HCT116 (cell line): ENCODE data around the gene DYRK2. TPM values are rescaled to one million over a fixed set of nuclear protein-coding genes. Genes with fewer than 3 reads are reported as not detected.

ENCODE experiments used
- ATAC-seq: fragments of 200-7000 bp; cut with Tn5 transposase; 2 replicates; pipeline ENCODE4 v1.9.1; 2020; ENCODE audit warnings: mild to moderate bottlenecking, moderate library complexity
- BruUV-seq: library from RNA; stranded (reverse); fragments of 400-500 nt; replicated peaks from 2 replicates; lab custom pipeline; 2021; lab: Mats Ljungman, UMichigan
- CTCF ChIA-PET: fragments of 300-600 bp; sonication (Branson Sonifier 250); formaldehyde crosslinking; loops from one replicate; lab custom pipeline; 2021; ENCODE audit warnings: antibody characterized with exemption; lab: Charles Lee
- POLR2A ChIA-PET: fragments of 300-600, 350-600 bp; sonication (Branson Sonifier 250); formaldehyde crosslinking; loops from one replicate; lab custom pipeline; 2021; ENCODE audit warnings: antibody characterized with exemption; lab: Charles Lee
- RAD21 ChIA-PET, 2 experiments: fragments of 300-600 bp; sonication (Branson Sonifier 250); formaldehyde crosslinking; loops; one replicate each; lab custom pipeline; 2023; ENCODE audit warnings: low total read pairs in 2 of 2; ENCODE audit not compliant: uncharacterized antibody in 2 of 2, unreplicated experiment in 2 of 2, low non-redundant PET in 1 of 2; lab: Charles Lee
- DNase-seq: peaks from one replicate; pipeline ENCODE4 v3.0.0-alpha.2; 2010; ENCODE audit warnings: low read depth, low spot score
- H2AFZ ChIP-seq: fragments of 200-600 bp; shearing (Covaris generic), sonication (generic); 2 replicates; pipeline ENCODE4 v1.6.1; 2017; ENCODE audit warnings: low read depth, mixed run types, mixed read lengths, antibody characterized with exemption, low read length; ENCODE audit not compliant: poor library complexity, severe bottlenecking
- H3K27ac ChIP-seq: 2 replicates; pipeline ENCODE4 v1.5.1; 2012; ENCODE audit warnings: low read depth, low read length
- H3K27me3 ChIP-seq: fragments of 200-600 bp; sonication (generic); 2 replicates; pipeline ENCODE4 v1.6.1; 2016; ENCODE audit warnings: mixed run types, low read length, mixed read lengths; ENCODE audit not compliant: insufficient read depth
- H3K36me3 ChIP-seq, 2 experiments: fragments of 200-500 bp in 1 of 2; fragments of 200-600 bp in 1 of 2; sonication (Bioruptor generic) in 1 of 2; sonication (generic) in 1 of 2; 2 replicates each; pipeline versions ENCODE4 v1.5.1 to v1.6.1; 2014 to 2016; ENCODE audit warnings: low read length in 2 of 2, inconsistent platforms in 1 of 2, mixed read lengths in 1 of 2, mixed run types in 1 of 2; ENCODE audit not compliant: insufficient read depth in 2 of 2, control insufficient read depth in 1 of 2
- H3K4me1 ChIP-seq, 2 experiments: fragments of 200-600 bp in 1 of 2; sonication (generic) in 1 of 2; 2 replicates each; pipeline versions ENCODE4 v1.5.1 to v1.6.1; 2012 to 2017; ENCODE audit warnings: low read length in 2 of 2, inconsistent platforms in 1 of 2, mild to moderate bottlenecking in 1 of 2, mixed read lengths in 1 of 2, mixed run types in 1 of 2, moderate library complexity in 1 of 2; ENCODE audit not compliant: insufficient read depth in 2 of 2, control insufficient read depth in 1 of 2
- H3K4me2 ChIP-seq: fragments of 200-600 bp; sonication (generic); 2 replicates; pipeline ENCODE4 v1.6.1; 2017; ENCODE audit warnings: mixed run types, low read length, mixed read lengths
- H3K4me3 ChIP-seq, 2 experiments: fragments of 200-600 bp in 1 of 2; sonication (generic) in 1 of 2; replicated peaks in 1 of 2; 2 replicates each; pipeline ENCODE4 v1.5.1; 2011 to 2016; ENCODE audit warnings: low read length in 2 of 2, control low read depth in 1 of 2, low read depth in 1 of 2, mild to moderate bottlenecking in 1 of 2, mixed read lengths in 1 of 2, mixed run types in 1 of 2
- H3K79me2 ChIP-seq: fragments of 200-600 bp; sonication (generic); 2 replicates; pipeline ENCODE4 v1.6.1; 2017; ENCODE audit warnings: mild to moderate bottlenecking, mixed run types, low read length, moderate library complexity, mixed read lengths; ENCODE audit not compliant: insufficient read depth
- H3K9ac ChIP-seq: fragments of 200-600 bp; sonication (generic); 2 replicates; pipeline ENCODE4 v1.6.1; 2016; ENCODE audit warnings: low read length, mixed read lengths
- H3K9me2 ChIP-seq: fragments of 200-600 bp; sonication (generic), shearing (Covaris generic); 2 replicates; pipeline ENCODE4 v1.6.1; 2017; ENCODE audit warnings: mixed run types, mild to moderate bottlenecking, moderate library complexity; ENCODE audit not compliant: insufficient read depth
- H3K9me3 ChIP-seq, 2 experiments: fragments of 200-500 bp in 1 of 2; fragments of 200-600 bp in 1 of 2; sonication (Bioruptor generic) in 1 of 2; sonication (generic) in 1 of 2; 2 replicates each; pipeline ENCODE4 v1.6.1; 2014 to 2017; ENCODE audit warnings: low read length in 2 of 2, mixed read lengths in 2 of 2, inconsistent platforms in 1 of 2, low read depth in 1 of 2, mild to moderate bottlenecking in 1 of 2, mixed run types in 1 of 2, moderate library complexity in 1 of 2; ENCODE audit not compliant: control insufficient read depth in 1 of 2, insufficient read depth in 1 of 2
- H4K20me1 ChIP-seq: fragments of 200-600 bp; sonication (generic), shearing (Covaris generic); 2 replicates; pipeline ENCODE4 v1.6.1; 2017; ENCODE audit warnings: mixed run types, mild to moderate bottlenecking, moderate library complexity; ENCODE audit not compliant: insufficient read depth
- CBX3 ChIP-seq: IDR thresholded peaks from 2 replicates; pipeline ENCODE4 v1.6.1; 2012; ENCODE audit warnings: low read depth
- CEBPB ChIP-seq: IDR thresholded peaks from 2 replicates; pipeline ENCODE4 v1.6.1; 2012; ENCODE audit warnings: low read depth
- EGR1 ChIP-seq: IDR thresholded peaks from 2 replicates; pipeline ENCODE4 v1.6.1; 2012; ENCODE audit warnings: low read depth
- YY1 ChIP-seq: IDR thresholded peaks from 2 replicates; pipeline ENCODE4 v1.6.1; 2011; ENCODE audit warnings: low read length, low read depth, moderate library complexity, mild to moderate bottlenecking; ENCODE audit not compliant: insufficient replicate concordance; ENCODE audit errors: extremely low read depth
- ZFX ChIP-seq: fragments of 450-650 bp; IDR thresholded peaks from 2 replicates; pipeline ENCODE4 v1.6.1; 2017
- intact Hi-C: fragments of 100-400 bp; cut with micrococcal nuclease; formaldehyde crosslinking; loops from 2 replicates; pipeline ENCODE4 v1.10.0; 2022
- total RNA-seq: library from RNA; stranded (reverse); gene quantifications from one replicate; pipeline ENCODE4 v1.2.1, GENCODE V29; 2021; ENCODE audit not compliant: unreplicated experiment
- TF ChIP-seq, protein P1 (sequence below): IDR thresholded peaks from 2 replicates; pipeline ENCODE4 v1.6.1; 2012; ENCODE audit warnings: low read depth
- TF ChIP-seq, protein P2 (sequence below): IDR thresholded peaks from 2 replicates; pipeline ENCODE4 v1.6.1; 2012
- TF ChIP-seq, protein P3 (sequence below): IDR thresholded peaks from 2 replicates; pipeline ENCODE4 v1.6.1; 2011; ENCODE audit warnings: mild to moderate bottlenecking, low read length, moderate library complexity; ENCODE audit not compliant: insufficient replicate concordance; ENCODE audit errors: extremely low read depth

The DYRK2 gene
- total RNA-seq, 1 experiment from 2014 or later = 28.7 TPM

DNA sequence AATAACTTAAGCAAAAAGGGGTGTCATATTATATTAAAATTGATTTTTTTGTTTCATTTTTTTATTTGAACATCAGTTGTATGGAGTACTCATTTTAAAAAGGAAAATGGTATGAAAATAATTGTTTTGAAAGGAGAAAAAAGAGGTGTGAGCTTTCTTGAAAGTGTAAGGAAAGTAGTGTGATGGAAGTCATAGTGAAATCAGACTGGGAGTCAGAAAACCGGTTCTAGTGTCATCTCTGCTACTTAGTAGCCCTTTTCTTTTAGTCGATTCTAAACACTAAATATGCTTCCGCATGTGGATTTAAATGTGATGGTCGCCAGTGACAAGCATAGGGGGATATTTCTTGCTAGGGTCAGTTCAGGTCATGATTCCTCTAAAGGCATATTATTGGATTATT lies 1.8 kb upstream of the DYRK2 start:
- peak overlapping the region; percentile 97; the same call in 1 of the 2 replicates for H3K4me2 ChIP-seq
- peaks cover 14 to 30% of the 10 kb centered on the region in 2 experiments for H3K4me1 ChIP-seq
- H3K9me2 ChIP-seq = no peaks in the 10 kb centered on the region
- H3K36me3 ChIP-seq = peaks cover 0 to 7% of the 10 kb centered on the region in 2 experiments; a peak in 1 of 4 replicates
- no peak overlapping the region for H3K4me3 ChIP-seq
- ChIA-PET RAD21 (no interaction called here), POLR2A (no interaction called here), CTCF (no interaction called here)
- ATAC-seq (no peak), DNase-seq (no peak)
- intact Hi-C loops = no loop called here
- H2AFZ ChIP-seq = peak overlapping the region; percentile 93
- no peaks in the 10 kb centered on the region for H3K9me3 ChIP-seq
- H3K27me3 ChIP-seq = no peaks in the 10 kb centered on the region
- peaks cover 27% of the 10 kb centered on the region for H3K79me2 ChIP-seq
- TF ChIP-seq CEBPB = no peak
- no peak for TF ChIP-seq CBX3
- no peak for TF ChIP-seq ZFX
- no peak for TF ChIP-seq YY1
- TF ChIP-seq, protein P1, sequence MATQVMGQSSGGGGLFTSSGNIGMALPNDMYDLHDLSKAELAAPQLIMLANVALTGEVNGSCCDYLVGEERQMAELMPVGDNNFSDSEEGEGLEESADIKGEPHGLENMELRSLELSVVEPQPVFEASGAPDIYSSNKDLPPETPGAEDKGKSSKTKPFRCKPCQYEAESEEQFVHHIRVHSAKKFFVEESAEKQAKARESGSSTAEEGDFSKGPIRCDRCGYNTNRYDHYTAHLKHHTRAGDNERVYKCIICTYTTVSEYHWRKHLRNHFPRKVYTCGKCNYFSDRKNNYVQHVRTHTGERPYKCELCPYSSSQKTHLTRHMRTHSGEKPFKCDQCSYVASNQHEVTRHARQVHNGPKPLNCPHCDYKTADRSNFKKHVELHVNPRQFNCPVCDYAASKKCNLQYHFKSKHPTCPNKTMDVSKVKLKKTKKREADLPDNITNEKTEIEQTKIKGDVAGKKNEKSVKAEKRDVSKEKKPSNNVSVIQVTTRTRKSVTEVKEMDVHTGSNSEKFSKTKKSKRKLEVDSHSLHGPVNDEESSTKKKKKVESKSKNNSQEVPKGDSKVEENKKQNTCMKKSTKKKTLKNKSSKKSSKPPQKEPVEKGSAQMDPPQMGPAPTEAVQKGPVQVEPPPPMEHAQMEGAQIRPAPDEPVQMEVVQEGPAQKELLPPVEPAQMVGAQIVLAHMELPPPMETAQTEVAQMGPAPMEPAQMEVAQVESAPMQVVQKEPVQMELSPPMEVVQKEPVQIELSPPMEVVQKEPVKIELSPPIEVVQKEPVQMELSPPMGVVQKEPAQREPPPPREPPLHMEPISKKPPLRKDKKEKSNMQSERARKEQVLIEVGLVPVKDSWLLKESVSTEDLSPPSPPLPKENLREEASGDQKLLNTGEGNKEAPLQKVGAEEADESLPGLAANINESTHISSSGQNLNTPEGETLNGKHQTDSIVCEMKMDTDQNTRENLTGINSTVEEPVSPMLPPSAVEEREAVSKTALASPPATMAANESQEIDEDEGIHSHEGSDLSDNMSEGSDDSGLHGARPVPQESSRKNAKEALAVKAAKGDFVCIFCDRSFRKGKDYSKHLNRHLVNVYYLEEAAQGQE = no peak
- TF ChIP-seq, protein P2, sequence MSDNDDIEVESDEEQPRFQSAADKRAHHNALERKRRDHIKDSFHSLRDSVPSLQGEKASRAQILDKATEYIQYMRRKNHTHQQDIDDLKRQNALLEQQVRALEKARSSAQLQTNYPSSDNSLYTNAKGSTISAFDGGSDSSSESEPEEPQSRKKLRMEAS = no peak
- no peak for TF ChIP-seq EGR1
- TF ChIP-seq, protein P3, sequence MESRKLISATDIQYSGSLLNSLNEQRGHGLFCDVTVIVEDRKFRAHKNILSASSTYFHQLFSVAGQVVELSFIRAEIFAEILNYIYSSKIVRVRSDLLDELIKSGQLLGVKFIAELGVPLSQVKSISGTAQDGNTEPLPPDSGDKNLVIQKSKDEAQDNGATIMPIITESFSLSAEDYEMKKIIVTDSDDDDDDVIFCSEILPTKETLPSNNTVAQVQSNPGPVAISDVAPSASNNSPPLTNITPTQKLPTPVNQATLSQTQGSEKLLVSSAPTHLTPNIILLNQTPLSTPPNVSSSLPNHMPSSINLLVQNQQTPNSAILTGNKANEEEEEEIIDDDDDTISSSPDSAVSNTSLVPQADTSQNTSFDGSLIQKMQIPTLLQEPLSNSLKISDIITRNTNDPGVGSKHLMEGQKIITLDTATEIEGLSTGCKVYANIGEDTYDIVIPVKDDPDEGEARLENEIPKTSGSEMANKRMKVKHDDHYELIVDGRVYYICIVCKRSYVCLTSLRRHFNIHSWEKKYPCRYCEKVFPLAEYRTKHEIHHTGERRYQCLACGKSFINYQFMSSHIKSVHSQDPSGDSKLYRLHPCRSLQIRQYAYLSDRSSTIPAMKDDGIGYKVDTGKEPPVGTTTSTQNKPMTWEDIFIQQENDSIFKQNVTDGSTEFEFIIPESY = no peak
- 0 out of 2 replicates have a peak overlapping the region, but pooled peaks have one; percentile 8 for H3K9ac ChIP-seq
- H4K20me1 ChIP-seq = peaks cover 4% of the 10 kb centered on the region; the same call in 1 of the 2 replicates
- no TSS peak for BruUV-seq
- H3K27ac ChIP-seq = no peak overlapping the region
